Mammary microvascular endothelial cell (primary cell): Measurements from ENCODE around the gene WDR93. TPM values are rescaled to one million over a fixed set of nuclear protein-coding genes. Genes with fewer than 3 reads are reported as not detected.

Experiments
- total RNA-seq: library from RNA; depleted of rRNA; stranded (reverse); fragments of >200 nt; gene quantifications from 2 replicates; pipeline ENCODE4 v1.2.3, GENCODE V29; 2015

Gene WDR93
- total RNA-seq, result not detected in 2 replicates

GRCh38 chr15:89690276-89691218 is at the start of gene WDR93, which contains the start of gene PEX11A:
WDR93 (plus strand) TSS chr15:89690811; CDS start chr15:89701747, 10,936 bp downstream.
PEX11A (minus strand) TSS chr15:89690754; CDS start chr15:89690632, 122 bp downstream.

GRCh38 chr15:89654847-89655805 is 35.5 kb upstream of the WDR93 start, which contains the start of gene KIF7:
KIF7 (minus strand) TSS chr15:89655467; CDS start chr15:89652930, 2,537 bp downstream.

GRCh38 chr15:89679212-89679611 is 11.4 kb upstream of the WDR93 start, which contains the start of gene PLIN1:
PLIN1 (minus strand) TSS chr15:89679367; CDS start chr15:89677489, 1,878 bp downstream.

GRCh38 chr15:89750560-89751542 is 60.2 kb downstream of the WDR93 start, which contains the start of gene MESP1:
MESP1 (minus strand) TSS chr15:89751249; CDS start chr15:89751231, 18 bp downstream.

GRCh38 chr15:89776274-89777072 is 85.9 kb downstream of the WDR93 start, which contains the start of gene MESP2:
MESP2 (plus strand) TSS chr15:89776332; CDS start chr15:89776358, 26 bp downstream.

Other genes starting within 250 kb of the WDR93 start
- gene RHCG, start 194.2 kb upstream of the WDR93 start, total RNA-seq, result not detected in 2 replicates
- gene TICRR, start 115.3 kb upstream of the WDR93 start, total RNA-seq, result 6.0 and 6.7 TPM in 2 replicates
- 5.0 TPM in 2 replicates for gene KIF7, start 35.3 kb upstream of the WDR93 start, total RNA-seq
- 0.10 TPM in 1 of 2 replicates, not detected in the other for gene PLIN1, start 11.4 kb upstream of the WDR93 start, total RNA-seq
- 1.9 and 2.4 TPM in 2 replicates for gene PEX11A, start 57 bp upstream of the WDR93 start, total RNA-seq
- gene MESP1, start 60.4 kb downstream of the WDR93 start, total RNA-seq, result 0.34 and 1.1 TPM in 2 replicates
- gene MESP2, start 85.5 kb downstream of the WDR93 start, total RNA-seq, result not detected in 2 replicates
- 48.6 and 51.6 TPM in 2 replicates for gene ANPEP, start 124.0 kb downstream of the WDR93 start, total RNA-seq
- gene AP3S2, start 203.2 kb downstream of the WDR93 start, total RNA-seq, result 18.3 and 19.1 TPM in 2 replicates
- gene ARPIN, start 222.1 kb downstream of the WDR93 start, total RNA-seq, result 11.8 and 12.8 TPM in 2 replicates